ENCODE measurements around the gene SLC25A27. TPM values are rescaled to one million over a fixed set of nuclear protein-coding genes. Genes with fewer than 3 reads are reported as not detected.

Gene SLC25A27
- polyA plus RNA-seq, 1 donor (not counting 4 experiments of a cell fraction or from before 2014, with no cell fraction given) = 10.4 TPM

- H3K27me3 ChIP-seq (ENCODE audit: control insufficient read depth, extremely low read depth, insufficient read depth, low read length) = no peaks in the 10 kb centered on the region
- no peaks in the 10 kb centered on the region for H4K20me1 ChIP-seq (ENCODE audit: control insufficient read depth, extremely low read depth, insufficient read depth, low read length)
- peak overlapping the region; percentile 99 for H2AFZ ChIP-seq (ENCODE audit: control insufficient read depth, low read length)
- no peaks in the 10 kb centered on the region for H3K9me1 ChIP-seq (ENCODE audit: control insufficient read depth, extremely low read depth, insufficient read depth, low read length)
- no peaks in the 10 kb centered on the region for H3K9me3 ChIP-seq (ENCODE audit: control insufficient read depth, low read depth, low read length)
- peak overlapping the region; percentile 90 for H3K9ac ChIP-seq (ENCODE audit: control insufficient read depth, extremely low read depth, insufficient read depth, low read length)
- H3K36me3 ChIP-seq (ENCODE audit: control insufficient read depth in 2 of 2, extremely low read depth in 1 of 2, insufficient read depth in 2 of 2, low read length in 2 of 2) = no peaks in the 10 kb centered on the region
- no peak for DNase-seq (ENCODE audit: low read depth, low spot score)
- dilution Hi-C loops (cut with MboI; ENCODE audit: extremely low pct_ligation_motif_present, low sequenced_read_pairs) = no loop called here
- no peak for FAIRE-seq
- peak overlapping the region; percentile 98 for H3K4me2 ChIP-seq (ENCODE audit: control insufficient read depth, extremely low read depth, insufficient read depth, low read depth, low read length)
- no peaks in the 10 kb centered on the region for H3K79me2 ChIP-seq (ENCODE audit: control insufficient read depth, insufficient read depth, low read length)
- TF ChIP-seq EZH2 (IDR thresholded peaks at IDR 0.05; ENCODE audit: low read length) = no peak
- TF ChIP-seq, protein P1, sequence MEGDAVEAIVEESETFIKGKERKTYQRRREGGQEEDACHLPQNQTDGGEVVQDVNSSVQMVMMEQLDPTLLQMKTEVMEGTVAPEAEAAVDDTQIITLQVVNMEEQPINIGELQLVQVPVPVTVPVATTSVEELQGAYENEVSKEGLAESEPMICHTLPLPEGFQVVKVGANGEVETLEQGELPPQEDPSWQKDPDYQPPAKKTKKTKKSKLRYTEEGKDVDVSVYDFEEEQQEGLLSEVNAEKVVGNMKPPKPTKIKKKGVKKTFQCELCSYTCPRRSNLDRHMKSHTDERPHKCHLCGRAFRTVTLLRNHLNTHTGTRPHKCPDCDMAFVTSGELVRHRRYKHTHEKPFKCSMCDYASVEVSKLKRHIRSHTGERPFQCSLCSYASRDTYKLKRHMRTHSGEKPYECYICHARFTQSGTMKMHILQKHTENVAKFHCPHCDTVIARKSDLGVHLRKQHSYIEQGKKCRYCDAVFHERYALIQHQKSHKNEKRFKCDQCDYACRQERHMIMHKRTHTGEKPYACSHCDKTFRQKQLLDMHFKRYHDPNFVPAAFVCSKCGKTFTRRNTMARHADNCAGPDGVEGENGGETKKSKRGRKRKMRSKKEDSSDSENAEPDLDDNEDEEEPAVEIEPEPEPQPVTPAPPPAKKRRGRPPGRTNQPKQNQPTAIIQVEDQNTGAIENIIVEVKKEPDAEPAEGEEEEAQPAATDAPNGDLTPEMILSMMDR (optimal IDR thresholded peaks at IDR 0.05 in 1 of 3, IDR thresholded peaks at IDR 0.05 in 1 of 3, conservative IDR thresholded peaks at IDR 0.05 in 1 of 3; ENCODE audit: extremely low read depth in 1 of 3, insufficient read depth in 2 of 3, low read length in 3 of 3) = no peak
- H3K4me3 ChIP-seq (ENCODE audit: control insufficient read depth in 2 of 3, extremely low read depth in 1 of 3, insufficient read depth in 2 of 3, low read depth in 1 of 3, low read length in 3 of 3) = peak overlapping the region; percentile 75 to 98 (median 93)
- H3K27ac ChIP-seq (ENCODE audit: control insufficient read depth, insufficient read depth, low read length) = peak overlapping the region; percentile 91
- H3K4me1 ChIP-seq (ENCODE audit: control insufficient read depth, extremely low read depth, insufficient read depth, low read length) = peaks cover 11% of the 10 kb centered on the region
Observed at GRCh38 chr6:46652232-46652602, 558 bp upstream of the SLC25A27 start.

GRCh38 chr6:46653439-46654195 lies 842 bp downstream of the SLC25A27 start:
- H3K9me1 ChIP-seq (ENCODE audit: control insufficient read depth, extremely low read depth, insufficient read depth, low read length) = no peaks in the 10 kb centered on the region
- no peak for DNase-seq (ENCODE audit: low read depth, low spot score)
- no peak for TF ChIP-seq EZH2 (IDR thresholded peaks at IDR 0.05; ENCODE audit: low read length)
- TF ChIP-seq, protein P1 (optimal IDR thresholded peaks at IDR 0.05 in 1 of 3, IDR thresholded peaks at IDR 0.05 in 1 of 3, conservative IDR thresholded peaks at IDR 0.05 in 1 of 3; ENCODE audit: extremely low read depth in 1 of 3, insufficient read depth in 2 of 3, low read length in 3 of 3) = no peak
- no peaks in the 10 kb centered on the region for H3K9me3 ChIP-seq (ENCODE audit: control insufficient read depth, low read depth, low read length)
- H3K4me1 ChIP-seq (ENCODE audit: control insufficient read depth, extremely low read depth, insufficient read depth, low read length) = peaks cover 11% of the 10 kb centered on the region
- no peaks in the 10 kb centered on the region for H3K79me2 ChIP-seq (ENCODE audit: control insufficient read depth, insufficient read depth, low read length)
- H2AFZ ChIP-seq (ENCODE audit: control insufficient read depth, low read length) = peak overlapping the region; percentile 96
- peak overlapping the region; percentile 75 to 98 (median 93) for H3K4me3 ChIP-seq (ENCODE audit: control insufficient read depth in 2 of 3, extremely low read depth in 1 of 3, insufficient read depth in 2 of 3, low read depth in 1 of 3, low read length in 3 of 3)
- H3K36me3 ChIP-seq (ENCODE audit: control insufficient read depth in 2 of 2, extremely low read depth in 1 of 2, insufficient read depth in 2 of 2, low read length in 2 of 2) = no peaks in the 10 kb centered on the region
- H3K27ac ChIP-seq (ENCODE audit: control insufficient read depth, insufficient read depth, low read length) = no peak overlapping the region
- no peaks in the 10 kb centered on the region for H4K20me1 ChIP-seq (ENCODE audit: control insufficient read depth, extremely low read depth, insufficient read depth, low read length)
- dilution Hi-C loops (cut with MboI; ENCODE audit: extremely low pct_ligation_motif_present, low sequenced_read_pairs) = no loop called here
- peak; percentile 55 for FAIRE-seq
- peak overlapping the region; percentile 90 for H3K9ac ChIP-seq (ENCODE audit: control insufficient read depth, extremely low read depth, insufficient read depth, low read length)
- H3K4me2 ChIP-seq (ENCODE audit: control insufficient read depth, extremely low read depth, insufficient read depth, low read depth, low read length) = peak overlapping the region; percentile 98
- H3K27me3 ChIP-seq (ENCODE audit: control insufficient read depth, extremely low read depth, insufficient read depth, low read length) = no peaks in the 10 kb centered on the region

All from keratinocyte (primary cell).